Peyer's patch (tissue), 4 donors: ENCODE data around the gene SEC14L2. TPM values are rescaled to one million over a fixed set of nuclear protein-coding genes. Genes with fewer than 3 reads are reported as not detected.

Source experiments
- DNase-seq, 3 donors: peaks; one replicate each; pipeline ENCODE4 v3.0.0-alpha.2; 2017 to 2019
- H3K27ac ChIP-seq, 4 donors: fragments of 200-600 bp; sonication (generic); one replicate each; pipeline ENCODE4 v1.5.1; 2016 to 2019
- H3K27me3 ChIP-seq, 2 donors: fragments of 200-600 bp; sonication (generic); one replicate each; pipeline ENCODE4 v1.5.1; 2019
- H3K36me3 ChIP-seq, 3 donors: fragments of 200-600 bp; sonication (generic); one replicate each; pipeline ENCODE4 v1.5.1; 2016 to 2019
- H3K4me1 ChIP-seq, 4 donors: fragments of 200-600 bp; sonication (generic); one replicate each; pipeline ENCODE4 v1.5.1; 2016 to 2019
- H3K4me3 ChIP-seq, 4 donors: fragments of 200-600 bp; sonication (generic); 1 replicate in 3 of 4; 2 replicates in 1 of 4; pipeline ENCODE4 v1.5.1; 2016 to 2019; ENCODE audit warnings: mild to moderate bottlenecking in 1 of 4
- H3K9me3 ChIP-seq, 4 donors: fragments of 200-600 bp; sonication (generic); one replicate each; pipeline ENCODE4 v1.5.1; 2016 to 2019; ENCODE audit warnings: mild to moderate bottlenecking in 1 of 4
- POLR2A ChIP-seq, 2 donors: fragments of 450-650 bp; IDR thresholded peaks; one replicate each; pipeline ENCODE4 v1.5.1; 2017; ENCODE audit warnings: antibody characterized with exemption in 2 of 2, mild to moderate bottlenecking in 2 of 2, moderate library complexity in 2 of 2
- total RNA-seq, 4 donors: library from RNA; depleted of rRNA; stranded (reverse); fragments of >200 nt; gene quantifications; one replicate each; pipeline ENCODE4 v1.1.0, GENCODE V29; 2016
- TF ChIP-seq, protein P1 (sequence below), 6 experiments: fragments of 450-650 bp in 4 of 6; fragments of 200-600 bp in 2 of 6; sonication (generic) in 1 of 6; IDR thresholded peaks; one replicate each; pipeline ENCODE4 v1.5.1; 2017 to 2019; ENCODE audit warnings: antibody characterized with exemption in 6 of 6, mild to moderate bottlenecking in 3 of 6, moderate library complexity in 1 of 6

SEC14L2 gene
- total RNA-seq, 4 donors from 2014 or later = 3.3 to 53.6 (median 34.6) TPM

DNA sequence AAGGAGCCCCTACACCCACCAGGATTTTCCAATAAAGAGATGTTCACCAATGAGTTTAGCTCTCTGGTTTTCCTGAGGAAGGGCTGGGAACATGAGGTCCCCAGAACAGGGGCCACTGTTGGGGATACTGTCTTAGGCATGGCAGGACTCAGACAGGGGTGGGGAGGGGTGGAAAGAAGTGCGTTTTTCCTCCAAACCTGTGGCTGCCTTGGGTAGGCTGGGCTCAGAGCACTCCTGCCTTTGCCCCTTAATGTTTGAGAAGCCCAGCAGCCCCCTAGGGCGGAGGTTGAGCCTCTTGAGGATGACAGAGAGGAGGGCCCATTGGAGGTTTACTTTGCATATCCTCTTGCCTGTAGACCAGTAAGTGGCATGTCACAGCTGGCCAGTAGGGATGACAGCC, 39.4 kb downstream of the SEC14L2 start:
- H3K4me1 ChIP-seq = peaks cover 0 to 5% (median 0%) of the 10 kb centered on the region in 4 donors
- TF ChIP-seq, protein P1, sequence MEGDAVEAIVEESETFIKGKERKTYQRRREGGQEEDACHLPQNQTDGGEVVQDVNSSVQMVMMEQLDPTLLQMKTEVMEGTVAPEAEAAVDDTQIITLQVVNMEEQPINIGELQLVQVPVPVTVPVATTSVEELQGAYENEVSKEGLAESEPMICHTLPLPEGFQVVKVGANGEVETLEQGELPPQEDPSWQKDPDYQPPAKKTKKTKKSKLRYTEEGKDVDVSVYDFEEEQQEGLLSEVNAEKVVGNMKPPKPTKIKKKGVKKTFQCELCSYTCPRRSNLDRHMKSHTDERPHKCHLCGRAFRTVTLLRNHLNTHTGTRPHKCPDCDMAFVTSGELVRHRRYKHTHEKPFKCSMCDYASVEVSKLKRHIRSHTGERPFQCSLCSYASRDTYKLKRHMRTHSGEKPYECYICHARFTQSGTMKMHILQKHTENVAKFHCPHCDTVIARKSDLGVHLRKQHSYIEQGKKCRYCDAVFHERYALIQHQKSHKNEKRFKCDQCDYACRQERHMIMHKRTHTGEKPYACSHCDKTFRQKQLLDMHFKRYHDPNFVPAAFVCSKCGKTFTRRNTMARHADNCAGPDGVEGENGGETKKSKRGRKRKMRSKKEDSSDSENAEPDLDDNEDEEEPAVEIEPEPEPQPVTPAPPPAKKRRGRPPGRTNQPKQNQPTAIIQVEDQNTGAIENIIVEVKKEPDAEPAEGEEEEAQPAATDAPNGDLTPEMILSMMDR (IDR thresholded peaks at IDR 0.05) = no peak
- H3K4me3 ChIP-seq = peak overlapping the region in 1 of 4 donors; percentile 2

DNA sequence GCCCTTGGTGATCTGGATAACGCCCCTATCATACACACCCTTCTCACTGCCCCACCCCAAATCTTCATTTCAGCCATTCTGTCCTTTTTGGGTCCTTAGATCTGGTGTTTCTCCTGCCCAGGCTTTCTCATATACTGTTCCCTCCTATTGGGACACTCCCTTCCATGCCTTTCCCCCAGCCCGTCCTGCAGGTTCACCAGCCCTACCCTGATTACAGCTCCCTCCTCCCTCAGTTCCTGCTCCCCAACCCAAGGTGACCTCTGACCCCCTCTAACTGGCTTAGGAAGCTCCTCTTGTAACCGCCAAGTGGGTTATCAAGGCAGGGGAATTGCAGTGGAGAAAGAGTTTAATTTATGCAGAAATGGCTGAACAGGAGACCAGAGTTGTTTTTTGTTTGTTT, 41.7 kb downstream of the SEC14L2 start:
- H3K27ac ChIP-seq = no peak overlapping the region
- H3K4me3 ChIP-seq = no peak overlapping the region
- H3K27me3 ChIP-seq = no peaks in the 10 kb centered on the region
- H3K9me3 ChIP-seq = peaks cover 0 to 3% (median 0%) of the 10 kb centered on the region in 4 donors
- TF ChIP-seq, protein P1 (IDR thresholded peaks at IDR 0.05) = no peak
- no peak for TF ChIP-seq POLR2A (IDR thresholded peaks at IDR 0.05)
- no peak for DNase-seq
- H3K4me1 ChIP-seq = peaks cover 0 to 5% (median 0%) of the 10 kb centered on the region in 4 donors
- H3K36me3 ChIP-seq = no peaks in the 10 kb centered on the region

More for the DNA sequence above, 39.4 kb downstream of the SEC14L2 start:
- Histone ChIP-seq H3K27ac (peak overlapping the region; percentile 32 to 61 (median 52)), H3K9me3 (peaks cover 0 to 3% (median 0%) of the 10 kb centered on the region in 4 donors), H3K36me3 (no peaks in the 10 kb centered on the region), H3K27me3 (no peaks in the 10 kb centered on the region)
- DNase-seq = no peak

DNA sequence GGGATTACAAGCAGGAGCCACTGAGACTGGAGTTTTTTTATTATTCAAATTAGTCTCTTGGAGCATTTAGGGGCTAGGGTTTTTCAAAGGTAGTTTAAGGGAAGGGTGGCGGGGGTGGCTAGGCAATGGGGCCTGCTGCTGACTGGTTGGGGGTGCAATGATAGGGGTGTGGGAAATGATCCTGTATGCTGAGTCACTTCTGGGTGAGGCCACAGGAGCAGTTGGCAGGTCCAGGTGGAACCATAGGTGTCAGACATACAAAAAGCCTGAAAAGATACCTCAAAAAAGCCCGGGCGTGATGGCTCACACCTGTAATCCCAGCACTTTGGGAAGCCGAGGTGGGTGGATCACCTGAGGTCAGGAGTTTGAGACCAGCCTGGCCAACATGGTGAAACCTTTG, 42.4 kb downstream of the SEC14L2 start:
- H3K36me3 ChIP-seq = no peaks in the 10 kb centered on the region
- DNase-seq = peak in 1 of 3 donors; percentile 19
- peaks cover 0 to 5% (median 0%) of the 10 kb centered on the region in 4 donors for H3K4me1 ChIP-seq
- TF ChIP-seq POLR2A (IDR thresholded peaks at IDR 0.05) = no peak
- TF ChIP-seq, protein P1 (IDR thresholded peaks at IDR 0.05) = no peak
- no peak overlapping the region for H3K4me3 ChIP-seq
- H3K27me3 ChIP-seq = no peaks in the 10 kb centered on the region
- peaks cover 0 to 3% (median 0%) of the 10 kb centered on the region in 4 donors for H3K9me3 ChIP-seq
- H3K27ac ChIP-seq = no peak overlapping the region

DNA sequence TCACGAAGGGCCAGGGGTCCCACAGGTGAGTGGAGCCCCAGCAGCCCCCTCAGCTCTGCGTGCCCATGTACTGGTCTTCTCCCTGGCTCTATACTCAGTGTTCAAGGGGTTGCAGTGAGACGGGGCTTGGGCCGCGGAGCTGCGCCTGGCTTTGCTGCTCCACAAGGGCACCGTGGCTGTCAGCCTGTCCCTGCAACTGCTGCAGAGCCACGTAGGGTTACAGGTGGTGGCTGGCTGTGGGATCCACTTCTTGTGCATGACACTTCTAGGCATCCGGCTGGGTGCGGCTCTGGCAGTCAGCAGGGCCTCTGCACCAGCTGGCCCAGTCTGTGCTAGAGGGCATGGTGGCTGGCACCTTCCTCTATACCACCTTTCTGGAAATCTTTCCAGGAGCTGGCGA, 43.0 kb downstream of the SEC14L2 start:
- DNase-seq = peak in 1 of 3 donors; percentile 43
- Histone ChIP-seq H3K27ac (no peak overlapping the region), H3K27me3 (no peaks in the 10 kb centered on the region), H3K4me3 (no peak overlapping the region), H3K36me3 (no peaks in the 10 kb centered on the region), H3K4me1 (peaks cover 0 to 5% (median 0%) of the 10 kb centered on the region in 4 donors), H3K9me3 (peaks cover 0 to 3% (median 0%) of the 10 kb centered on the region in 4 donors)
- TF ChIP-seq POLR2A (IDR thresholded peaks at IDR 0.05) = no peak
- TF ChIP-seq, protein P1 (IDR thresholded peaks at IDR 0.05) = no peak

DNA sequence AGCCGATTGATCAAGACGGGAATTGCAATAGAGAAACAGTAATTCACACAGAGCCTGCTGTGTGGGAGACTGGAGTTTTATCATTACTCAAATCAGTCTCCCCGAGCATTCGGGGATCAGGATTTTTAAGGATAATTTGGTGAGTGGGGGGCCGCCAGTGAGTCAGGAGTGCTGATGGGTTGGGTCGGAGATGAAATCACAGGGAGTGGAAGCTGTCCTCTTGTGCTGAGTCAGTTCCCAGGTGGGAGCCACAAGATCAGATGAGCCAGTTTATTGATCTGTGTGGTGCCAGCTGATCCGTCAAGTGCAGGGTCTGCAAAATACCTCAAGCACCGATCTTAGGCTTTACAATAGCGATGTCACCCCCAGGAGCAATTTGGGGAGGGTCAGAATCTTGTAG, 44.3 kb downstream of the SEC14L2 start:
- no peaks in the 10 kb centered on the region for H3K36me3 ChIP-seq
- TF ChIP-seq, protein P1 (IDR thresholded peaks at IDR 0.05) = no peak
- TF ChIP-seq POLR2A (IDR thresholded peaks at IDR 0.05) = no peak
- no peaks in the 10 kb centered on the region for H3K27me3 ChIP-seq
- no peak overlapping the region for H3K4me3 ChIP-seq
- H3K9me3 ChIP-seq = no peaks in the 10 kb centered on the region
- DNase-seq = peak in 1 of 3 donors; percentile 18
- no peaks in the 10 kb centered on the region for H3K4me1 ChIP-seq
- no peak overlapping the region for H3K27ac ChIP-seq
